GM21447 (cell line): ENCODE results near the gene ACTR3C.

Experiments used
- ATAC-seq: cut with Tn5 transposase; IDR thresholded peaks from one replicate; pipeline ENCODE4 v1.9.1; 2021; ENCODE audit not compliant: unreplicated experiment

ACTR3C gene

DNA sequence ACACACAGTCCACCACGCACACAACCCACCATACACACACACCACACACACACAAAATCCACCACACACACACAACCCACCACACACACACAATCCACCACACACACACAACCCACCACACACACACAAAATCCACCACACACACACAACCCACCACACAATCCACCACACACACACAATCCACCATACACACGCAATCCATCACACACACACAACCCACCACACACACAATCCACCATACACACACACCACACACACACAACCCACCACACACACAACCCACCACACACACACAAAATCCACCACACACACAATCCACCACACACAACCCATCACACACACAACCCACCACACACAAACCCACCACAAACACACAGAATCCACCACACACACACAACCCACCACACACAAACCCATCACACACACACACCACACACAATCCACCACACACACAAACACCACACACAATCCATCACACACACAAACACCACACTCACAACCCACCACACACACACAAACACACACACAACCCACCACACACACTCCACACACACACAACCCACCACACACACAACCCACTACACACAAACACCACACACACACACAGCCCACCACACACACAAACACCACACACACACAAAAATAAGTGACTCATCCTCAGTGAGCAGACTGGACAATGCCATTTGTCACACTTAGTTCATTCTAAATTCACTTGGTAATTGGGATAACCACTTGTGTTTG lies 36.4 kb upstream of the ACTR3C start:
- ATAC-seq = no peak

DNA sequence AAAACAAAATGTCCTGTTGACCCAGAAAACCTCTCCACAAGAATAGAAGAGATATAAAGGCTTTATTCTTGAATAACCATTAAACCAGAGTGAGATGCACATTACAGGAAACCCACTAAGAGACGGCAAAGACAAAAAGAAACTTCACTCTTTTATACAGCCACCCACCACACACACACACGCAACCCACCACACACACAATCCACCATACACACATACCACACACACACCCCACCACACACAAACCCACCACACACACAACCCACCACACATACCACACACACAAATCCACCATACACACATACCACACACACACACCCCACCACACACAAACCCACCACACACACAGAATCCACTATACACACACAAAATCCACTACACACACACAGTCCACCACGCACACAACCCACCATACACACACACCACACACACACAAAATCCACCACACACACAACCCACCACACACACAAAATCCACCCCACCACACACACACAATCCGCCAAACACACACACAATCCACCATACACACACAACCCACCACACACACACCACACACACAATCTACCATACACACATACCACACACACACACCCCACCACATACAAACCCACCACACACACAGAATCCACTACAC lies 35.8 kb upstream of the ACTR3C start:
- no peak for ATAC-seq

DNA sequence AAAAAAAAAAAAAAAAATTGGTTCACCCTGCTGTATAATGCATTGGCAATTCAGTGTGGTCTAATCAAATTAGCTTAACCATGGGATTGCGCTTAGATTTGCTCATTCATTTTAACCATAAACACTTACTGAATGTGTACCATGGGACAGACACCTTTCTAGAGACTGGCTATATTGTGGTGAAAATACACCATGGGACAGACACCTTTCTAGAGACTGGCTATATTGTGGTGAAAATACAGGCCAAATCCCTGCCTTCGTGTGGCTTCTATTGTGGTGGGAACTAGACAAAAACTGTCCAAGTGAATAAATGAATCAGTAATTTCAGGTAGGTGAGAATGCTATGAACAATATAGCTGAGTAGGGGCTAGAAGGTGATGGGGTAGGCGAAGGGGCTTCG lies 35.1 kb upstream of the ACTR3C start:
- no peak for ATAC-seq

DNA sequence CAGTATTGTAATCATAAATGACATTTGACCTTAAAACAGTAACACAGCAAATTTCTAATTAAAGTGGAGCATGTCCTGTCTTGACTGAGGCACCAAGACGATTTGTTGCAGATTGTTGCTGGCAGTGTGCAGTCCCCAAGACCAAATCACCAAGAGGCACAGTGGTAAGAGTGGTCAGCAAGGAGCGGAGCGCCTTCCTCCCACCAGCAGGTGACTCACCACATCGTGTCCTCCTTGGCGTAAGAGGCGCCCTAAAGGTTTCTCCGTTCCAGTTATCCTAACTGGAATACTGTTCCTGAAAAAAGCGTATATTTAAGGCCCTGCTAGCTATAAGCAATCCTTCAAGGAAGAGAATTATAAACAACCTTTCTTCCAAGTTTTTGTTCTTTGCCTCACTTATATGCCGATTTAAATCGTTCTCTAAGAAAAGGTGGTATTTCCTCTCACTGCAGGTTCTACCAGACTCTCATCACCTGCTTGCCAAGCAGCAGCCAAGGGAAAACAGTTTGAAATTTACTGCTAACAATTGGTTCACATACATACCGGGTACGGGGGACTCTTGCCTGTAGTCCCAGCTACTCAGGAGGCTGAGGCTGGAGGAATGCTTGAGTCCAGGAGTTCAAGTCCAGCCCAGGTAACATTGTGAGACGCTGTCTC lies 34.6 kb upstream of the ACTR3C start:
- ATAC-seq = peak; percentile 34

DNA sequence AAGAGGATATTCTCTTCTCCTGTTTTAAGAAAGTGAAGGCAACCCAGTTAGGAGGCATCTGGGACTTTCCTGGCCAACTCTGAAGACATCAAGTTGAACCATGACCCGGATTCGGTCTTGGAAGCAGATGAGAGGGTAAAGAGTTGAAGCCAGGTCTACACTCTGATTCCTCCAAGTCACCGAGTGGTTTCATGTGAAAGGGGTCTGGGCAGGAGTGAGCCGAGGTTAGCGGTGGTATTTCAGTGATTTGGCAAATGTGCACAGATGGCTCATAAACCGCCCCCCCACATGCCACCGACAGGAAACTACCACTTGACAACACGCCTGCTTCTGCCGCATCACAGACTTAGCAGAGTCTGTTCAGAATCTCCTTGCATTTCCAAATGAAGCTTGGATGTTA lies 33.9 kb upstream of the ACTR3C start:
- ATAC-seq = peak; percentile 67

DNA sequence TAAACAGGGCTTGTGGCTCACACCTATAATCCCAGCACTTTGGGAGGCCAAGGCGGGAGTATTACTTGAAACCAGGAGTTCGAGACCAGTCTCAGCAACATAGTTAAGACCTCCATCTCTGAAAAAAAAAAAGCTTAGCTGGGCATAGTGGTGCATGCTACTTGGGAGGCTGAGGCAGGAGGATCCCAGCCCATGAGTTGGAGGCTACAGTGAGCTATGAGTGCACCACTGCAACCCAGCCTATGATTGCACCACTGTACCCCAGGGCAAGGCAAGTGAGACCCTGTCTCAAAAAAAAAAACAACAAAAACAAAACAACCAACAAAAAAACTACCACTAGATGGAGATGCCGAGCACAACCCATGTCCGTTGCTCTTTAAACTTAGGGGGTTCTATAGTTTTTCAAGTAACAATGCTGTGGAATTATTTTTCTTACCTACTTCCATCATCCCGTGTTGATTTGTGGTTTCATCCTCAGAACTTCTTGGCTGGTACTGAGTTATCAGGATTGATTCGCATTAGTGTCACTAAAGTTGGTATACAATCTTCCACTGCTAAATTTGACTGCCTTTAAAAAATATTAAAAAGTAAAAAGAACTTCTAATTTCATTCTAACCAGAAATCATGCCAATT lies 33.0 kb upstream of the ACTR3C start:
- ATAC-seq = no peak

DNA sequence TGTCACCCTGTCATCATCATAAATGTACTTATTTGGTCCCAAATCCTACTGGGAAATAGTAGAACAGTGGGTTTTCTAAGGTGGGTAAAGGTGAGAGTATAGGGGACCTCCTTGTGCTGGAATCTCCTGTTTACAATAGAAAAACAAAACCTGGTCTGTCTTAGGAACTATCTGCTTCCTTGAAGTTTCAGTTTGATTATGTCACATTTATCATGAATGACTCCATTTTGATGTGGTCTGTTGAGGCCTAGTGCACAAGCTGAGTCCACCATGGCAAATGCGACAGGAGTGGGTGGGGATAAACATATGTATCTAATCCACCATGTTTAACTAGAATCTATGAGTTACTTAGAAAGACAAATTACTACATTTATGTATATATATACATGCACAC lies 32.3 kb upstream of the ACTR3C start:
- no peak for ATAC-seq

DNA sequence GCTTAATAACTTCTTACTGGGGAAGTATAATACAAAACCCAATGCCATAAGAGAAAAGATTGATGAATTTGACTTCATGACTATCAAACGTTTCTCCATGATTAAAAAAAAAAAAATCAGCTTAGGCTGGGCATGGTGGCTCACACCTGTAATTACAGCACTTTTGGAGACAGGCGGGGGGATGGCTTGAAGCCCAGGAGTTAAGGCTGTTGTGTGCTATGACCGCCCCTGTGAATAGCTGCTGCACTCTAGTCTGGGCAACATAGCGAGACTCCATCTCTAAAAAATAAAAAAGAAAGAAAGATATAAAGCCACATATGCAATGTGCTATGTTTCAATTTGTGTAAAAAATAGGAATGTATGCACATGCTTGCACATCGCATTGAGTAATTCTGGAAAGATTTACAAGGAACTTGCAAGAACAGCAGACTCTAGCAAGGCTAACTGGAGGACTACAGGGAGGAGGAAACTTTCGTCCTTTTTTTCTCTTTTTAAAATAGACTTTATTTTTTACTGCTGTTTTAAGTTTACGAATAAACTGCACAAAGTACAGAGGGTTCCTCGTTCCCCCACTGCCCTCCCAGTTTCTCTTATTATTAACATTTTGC lies 28.3 kb upstream of the ACTR3C start:
- ATAC-seq = no peak

DNA sequence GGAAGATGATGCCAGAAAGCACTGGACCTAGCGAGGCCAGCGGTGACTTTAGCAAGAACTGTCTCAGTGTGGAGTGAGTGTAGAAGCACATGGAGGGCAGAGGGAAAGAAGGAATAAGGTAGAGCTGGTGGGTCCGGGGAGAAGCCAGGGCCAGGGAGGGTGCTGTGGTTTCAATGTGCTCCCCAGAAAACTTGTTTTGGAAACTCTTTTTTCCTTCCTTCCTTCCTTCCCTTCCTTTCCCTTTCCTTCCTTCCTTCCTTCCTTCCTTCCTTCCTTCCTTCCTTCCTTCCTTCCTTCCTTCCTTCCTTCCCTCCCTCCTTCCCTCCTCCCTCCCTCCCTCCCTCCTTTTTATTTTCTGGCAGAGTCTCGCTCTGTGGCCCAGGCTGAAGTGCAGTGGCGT lies 23.6 kb upstream of the ACTR3C start:
- ATAC-seq = no peak

DNA sequence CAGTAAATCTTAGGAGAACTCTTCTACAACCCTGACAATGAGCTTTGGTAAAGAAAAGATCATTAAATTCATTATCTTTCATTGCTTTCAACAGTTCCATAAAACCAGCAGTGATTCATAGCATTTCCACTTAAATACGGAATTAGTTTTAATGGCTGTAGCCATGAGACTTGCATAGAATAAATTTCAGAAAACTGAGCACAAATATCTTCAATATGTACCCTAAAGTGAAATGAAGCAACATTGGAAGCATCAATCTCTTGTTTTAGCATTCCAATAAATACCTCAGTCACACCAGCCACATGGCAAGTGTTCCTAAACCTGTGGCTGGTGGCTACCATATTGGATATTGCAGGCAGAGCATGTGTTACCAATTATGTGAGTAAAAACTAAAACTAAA lies 21.7 kb upstream of the ACTR3C start:
- no peak for ATAC-seq

DNA sequence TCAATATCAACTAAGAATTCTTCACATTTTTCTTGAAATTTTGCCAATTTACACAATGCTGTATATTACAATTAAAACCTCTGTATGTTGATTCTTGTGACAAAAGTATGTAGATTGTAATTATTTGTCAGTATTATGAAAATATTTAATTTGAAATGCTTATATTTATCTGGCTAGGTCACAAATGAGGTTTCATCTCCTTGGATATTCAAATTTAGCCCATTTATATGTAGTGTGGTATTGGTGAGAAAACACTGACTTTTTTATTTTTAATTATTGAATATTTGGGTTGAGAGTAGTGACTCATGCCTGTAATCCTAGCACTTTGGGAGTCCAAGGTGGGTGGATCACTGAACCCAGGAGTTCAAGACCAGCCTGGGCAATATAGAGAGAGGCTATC lies 21.0 kb upstream of the ACTR3C start:
- no peak for ATAC-seq

DNA sequence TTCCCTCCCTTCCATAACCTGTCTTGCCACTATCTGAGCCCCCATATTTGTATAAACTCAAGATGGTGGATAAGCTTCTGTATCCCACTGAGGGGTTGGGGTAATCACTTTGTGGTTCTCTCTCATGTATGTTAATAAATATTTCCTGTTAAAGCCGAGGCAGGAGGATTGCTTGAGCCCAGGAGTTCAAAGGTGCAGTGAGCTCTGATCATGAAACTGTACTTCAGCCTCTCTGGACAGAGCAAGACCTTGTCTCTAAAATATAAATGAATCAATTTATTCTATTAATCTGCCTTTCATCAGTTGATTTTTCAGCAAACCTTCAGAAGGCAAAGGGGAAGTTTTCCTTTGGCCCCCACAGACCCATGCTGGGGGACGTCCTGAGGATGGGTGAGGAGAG lies 19.9 kb upstream of the ACTR3C start:
- ATAC-seq = no peak

DNA sequence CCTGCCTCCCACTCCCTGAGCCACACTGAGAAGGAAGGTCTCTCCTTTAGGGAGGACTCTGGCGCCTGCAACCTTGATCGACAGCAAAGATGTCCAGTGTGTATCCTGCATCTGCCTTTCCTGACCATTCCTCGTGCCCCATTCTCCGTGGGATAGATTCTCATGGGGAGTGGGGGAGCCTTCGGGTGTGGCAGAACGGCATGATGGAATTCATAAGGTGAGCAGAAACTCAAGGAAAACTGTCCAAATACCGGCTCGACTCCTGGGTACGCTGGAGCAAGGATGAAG lies 18.7 kb upstream of the ACTR3C start:
- no peak for ATAC-seq

DNA sequence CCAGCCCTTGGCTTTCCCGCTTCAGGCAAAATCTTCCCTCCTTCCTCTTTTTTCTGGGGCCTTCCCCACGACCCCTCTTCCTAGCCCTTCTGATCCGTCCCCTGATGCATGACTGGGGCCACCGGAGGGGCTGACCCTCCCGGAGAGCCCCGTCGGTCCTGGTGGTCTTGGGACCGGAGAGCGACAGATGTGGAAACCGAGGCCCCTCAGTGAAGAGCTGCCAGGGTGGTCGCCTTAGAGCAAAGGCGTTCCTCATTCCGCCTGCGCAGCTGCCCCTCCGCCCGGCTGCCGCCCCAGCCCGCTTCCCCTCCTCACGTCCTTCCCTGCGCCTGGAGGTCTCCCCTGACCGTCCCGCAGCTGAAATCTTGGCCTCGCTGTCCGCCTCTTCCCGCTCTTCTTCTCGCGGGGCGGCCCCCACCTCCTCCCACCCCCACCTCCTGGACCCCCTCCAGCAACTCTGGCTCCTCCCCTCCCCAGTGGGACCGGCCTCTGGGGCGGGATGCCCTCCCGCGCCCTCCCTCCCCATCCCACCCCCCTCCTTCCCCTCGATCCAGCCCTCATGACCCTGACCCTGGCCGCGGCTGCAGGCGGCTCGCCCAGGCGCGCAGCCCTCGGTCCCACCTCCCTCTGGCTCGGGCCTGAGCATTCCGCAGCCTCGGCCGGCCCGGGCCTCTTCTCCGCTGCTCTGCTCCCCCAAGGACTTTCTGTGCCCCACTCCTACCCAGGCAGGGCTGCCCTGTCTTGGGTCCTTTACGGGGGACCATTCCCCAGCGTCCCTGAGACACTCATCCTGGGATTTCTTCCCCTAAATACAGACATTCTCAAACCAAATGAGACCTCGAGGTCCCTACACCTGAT lies 18.1 kb upstream of the ACTR3C start, which contains the start of gene RARRES2:
TSS of gene RARRES2 (minus strand) at position 367 of the 858 bp plus-strand sequence. CDS start 1,020 bp downstream, outside the sequence.
- ATAC-seq = no peak

DNA sequence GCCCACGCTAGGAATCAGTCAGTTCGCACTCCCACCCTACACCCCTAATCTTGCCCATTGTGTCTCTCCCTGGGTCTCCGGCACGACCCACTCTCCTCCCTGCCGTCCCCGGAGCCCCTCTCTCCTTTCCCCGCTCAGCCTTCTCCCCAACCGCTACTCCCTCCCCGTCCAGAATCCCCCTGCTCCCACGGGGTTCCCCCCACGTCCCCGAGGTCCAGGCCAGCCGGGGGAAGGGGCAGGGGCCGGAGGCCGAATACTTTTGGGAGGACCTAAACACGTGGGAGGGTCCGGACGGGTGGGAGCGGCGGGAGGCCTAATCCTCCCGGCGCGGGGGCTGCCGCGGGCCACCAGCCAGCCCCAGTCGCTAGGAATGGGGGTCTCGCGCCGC lies 17.5 kb upstream of the ACTR3C start:
- no peak for ATAC-seq

DNA sequence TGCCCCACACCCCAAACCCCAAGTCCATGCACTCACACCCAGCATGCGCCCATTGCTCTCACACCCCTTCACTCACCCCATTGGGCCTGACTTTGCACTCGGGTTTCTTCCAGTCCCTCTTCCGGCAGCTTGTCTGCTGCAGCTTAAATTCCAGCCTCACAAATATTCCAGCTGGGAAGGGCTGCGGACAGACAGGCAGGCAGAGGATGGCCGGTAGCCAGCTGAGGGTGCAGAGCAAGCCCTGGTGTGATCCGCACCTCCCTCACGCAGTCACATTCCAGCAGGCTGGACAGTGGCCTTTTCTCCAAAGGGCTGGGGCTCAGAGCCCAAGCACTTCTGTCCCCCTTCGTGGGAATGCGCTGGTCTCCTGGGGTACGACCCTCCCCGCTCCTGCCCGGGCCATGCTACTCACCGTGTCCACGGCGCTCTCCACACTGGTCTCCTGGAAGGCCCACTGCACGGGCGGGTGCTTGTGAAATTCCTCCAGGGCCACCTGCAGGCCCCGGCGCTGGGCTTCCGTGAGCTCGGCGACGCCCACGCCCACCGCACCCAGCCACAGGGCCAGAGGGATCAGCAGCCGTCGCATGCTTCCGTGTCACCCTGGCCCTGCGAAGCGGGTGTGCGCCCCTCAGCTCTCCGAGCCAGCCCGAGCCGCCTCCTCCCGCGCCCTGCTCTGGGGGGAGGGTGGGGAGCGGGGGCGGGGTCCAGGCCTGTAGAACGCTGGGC lies 16.8 kb upstream of the ACTR3C start:
- no peak for ATAC-seq

DNA sequence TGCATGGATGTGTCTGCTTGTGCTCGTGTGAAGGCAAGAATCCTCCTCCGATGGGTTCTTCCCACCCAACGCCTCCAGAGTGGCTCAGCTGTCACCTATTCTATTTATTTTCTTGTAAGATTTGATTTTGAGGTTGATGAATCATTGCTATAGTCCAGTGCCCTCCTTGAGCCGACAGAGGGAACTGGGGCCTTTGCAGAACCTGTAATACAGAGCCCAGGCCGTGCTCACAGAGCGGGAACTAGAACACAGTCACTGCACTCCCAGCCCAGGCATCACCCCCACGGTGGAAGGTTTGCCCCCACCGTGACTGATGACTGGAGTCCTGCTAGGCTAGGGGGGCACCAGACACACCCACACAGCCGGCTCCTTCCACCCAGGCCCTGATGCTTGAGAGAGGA lies 16.1 kb upstream of the ACTR3C start:
- ATAC-seq = peak; percentile 71

DNA sequence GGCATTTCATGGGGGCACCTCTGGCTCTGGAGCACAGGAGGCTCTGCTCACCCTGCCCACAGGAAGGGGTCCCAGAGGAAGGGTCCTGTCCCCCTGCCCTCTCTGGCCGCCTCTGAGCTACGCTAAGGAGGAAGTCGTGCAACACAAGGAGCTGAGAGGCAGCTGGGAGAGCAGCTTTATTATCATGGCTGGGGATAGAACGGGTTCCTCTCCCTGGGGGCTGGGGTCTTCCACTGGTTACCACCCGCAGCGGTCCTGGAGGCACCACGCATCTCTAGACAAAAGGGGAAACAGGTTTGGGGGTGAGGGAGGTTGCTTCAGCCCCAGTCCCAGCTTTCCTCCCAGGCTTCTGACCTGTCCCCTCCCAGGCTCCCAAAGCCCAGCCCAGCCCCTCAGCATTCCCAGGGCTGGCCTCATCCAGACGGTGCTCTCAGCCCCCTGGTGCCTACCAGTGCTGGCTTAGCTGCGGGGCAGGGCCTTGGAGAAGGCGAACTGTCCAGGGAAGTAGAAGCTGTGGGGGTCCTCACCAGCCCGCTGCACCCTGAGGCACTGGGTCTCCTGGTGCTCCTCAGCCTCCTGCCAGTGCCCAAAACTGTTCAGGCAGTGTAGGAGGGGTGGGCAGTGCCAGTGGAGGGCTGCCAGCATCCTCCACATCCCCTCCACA lies 15.0 kb upstream of the ACTR3C start:
- no peak for ATAC-seq

DNA sequence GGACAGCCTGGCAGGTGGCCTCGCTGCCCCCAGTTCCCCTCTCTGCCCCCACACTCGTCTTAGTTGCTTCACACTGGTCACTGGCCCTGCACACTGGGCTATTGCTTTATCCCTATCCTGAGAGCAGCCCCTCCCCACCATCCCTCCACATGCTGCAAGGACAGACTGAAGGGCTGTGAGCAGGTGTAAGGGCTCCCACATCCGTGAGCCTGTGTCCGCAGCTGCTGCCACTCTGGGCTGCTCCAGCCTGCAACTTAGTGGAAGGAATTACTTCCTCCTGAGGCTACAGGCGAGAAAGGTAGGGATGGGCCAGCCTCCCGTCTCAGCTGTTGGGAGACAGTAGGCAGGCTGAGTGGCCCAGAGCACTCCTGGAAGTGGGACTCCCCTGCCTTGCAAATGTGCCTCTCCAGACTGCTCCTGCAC lies 14.3 kb upstream of the ACTR3C start:
- no peak for ATAC-seq
